ENCODE measurements around the gene IFNG-AS1.

IFNG-AS1 gene

GRCh38 chr12:68037616-68038255, 48.5 kb downstream of the IFNG-AS1 start:
- no peak for DNase-seq (ENCODE audit: low read depth in 2 of 2)

GRCh38 chr12:68038650-68039049, 49.4 kb downstream of the IFNG-AS1 start:
- DNase-seq (ENCODE audit: low read depth in 2 of 2), result no peak

- peak; percentile 41 to 42 for DNase-seq (ENCODE audit: low read depth in 2 of 2)
Observed at GRCh38 chr12:68040450-68041075, 51.3 kb downstream of the IFNG-AS1 start.

GRCh38 chr12:68042212-68042699, 53.0 kb downstream of the IFNG-AS1 start:
- DNase-seq (ENCODE audit: low read depth in 2 of 2), result no peak

GRCh38 chr12:68043435-68043834, 54.2 kb downstream of the IFNG-AS1 start:
- DNase-seq (ENCODE audit: low read depth in 2 of 2), result no peak

GRCh38 chr12:68048648-68049297, 59.5 kb downstream of the IFNG-AS1 start:
- no peak for DNase-seq (ENCODE audit: low read depth in 2 of 2)

GRCh38 chr12:68056300-68056699, 67.1 kb downstream of the IFNG-AS1 start:
- DNase-seq (ENCODE audit: low read depth in 2 of 2), result no peak

GRCh38 chr12:68063900-68064590, 74.8 kb downstream of the IFNG-AS1 start:
- DNase-seq (ENCODE audit: low read depth in 2 of 2), result no peak

GRCh38 chr12:68065163-68065562, 75.9 kb downstream of the IFNG-AS1 start:
- DNase-seq (ENCODE audit: low read depth in 2 of 2), result no peak

GRCh38 chr12:68065687-68066086, 76.4 kb downstream of the IFNG-AS1 start:
- DNase-seq (ENCODE audit: low read depth in 2 of 2), result no peak

- DNase-seq (ENCODE audit: low read depth in 2 of 2), result no peak
Observed at GRCh38 chr12:68067762-68068376, 78.6 kb downstream of the IFNG-AS1 start.

GRCh38 chr12:68069275-68069674, 80.0 kb downstream of the IFNG-AS1 start:
- DNase-seq (ENCODE audit: low read depth in 2 of 2), result no peak

All from activated CD8-positive, alpha-beta memory T cell treated with anti-CD3 and anti-CD28 coated beads for 4 hours (primary cell).